Hepatic stellate cell (primary cell): ENCODE results near the gene CT45A5.
"Not testable (repeated sequence)": the region's sequence is repeated elsewhere in the genome, so short reads cannot be mapped to it uniquely, and the experiment has no call there.

Source experiments
- DNase-seq: peaks from one replicate; pipeline ENCODE4 v3.0.0; 2011; ENCODE audit warnings: low spot score

The CT45A5 gene

GRCh38 chrX:135785403-135785802, at the start of gene CT45A5:
CT45A5 (minus strand) TSS chrX:135785503; CDS start chrX:135781729, 3,774 bp downstream.
- not testable (repeated sequence) for DNase-seq

- not testable (repeated sequence) for DNase-seq
Measured at GRCh38 chrX:135819912-135820311, 34.6 kb upstream of the CT45A5 start, which contains the start of gene CT45A2. CT45A2 (minus strand) TSS chrX:135820012; CDS start chrX:135816265, 3,747 bp downstream.

GRCh38 chrX:135802687-135803086, 17.4 kb upstream of the CT45A5 start, which contains the start of gene CT45A6:
CT45A6 (minus strand) TSS chrX:135802787; CDS start chrX:135798993, 3,794 bp downstream.
- DNase-seq, result not testable (repeated sequence)

- not testable (repeated sequence) for DNase-seq
Measured at GRCh38 chrX:135768091-135768490, 17.2 kb downstream of the CT45A5 start, which contains the start of gene CT45A3. CT45A3 (minus strand) TSS chrX:135768191; CDS start chrX:135764444, 3,747 bp downstream.

- DNase-seq, result not testable (repeated sequence)
Measured at GRCh38 chrX:135744739-135745138, 40.6 kb downstream of the CT45A5 start.

GRCh38 chrX:135741192-135741715, 44.0 kb downstream of the CT45A5 start:
- DNase-seq, result no peak

GRCh38 chrX:135740681-135741149, 44.6 kb downstream of the CT45A5 start:
- peak; percentile 13 for DNase-seq

GRCh38 chrX:135737366-135738071, 47.8 kb downstream of the CT45A5 start:
- DNase-seq, result no peak

- not testable (repeated sequence) for DNase-seq
Measured at GRCh38 chrX:135734666-135735065, 50.6 kb downstream of the CT45A5 start.
